Measurements from ENCODE around the gene TMEM203. TPM values are rescaled to one million over a fixed set of nuclear protein-coding genes. Genes with fewer than 3 reads are reported as not detected.

Gene TMEM203
- total RNA-seq, 2 donors from 2014 or later, result 35.7 to 43.5 TPM

DNA sequence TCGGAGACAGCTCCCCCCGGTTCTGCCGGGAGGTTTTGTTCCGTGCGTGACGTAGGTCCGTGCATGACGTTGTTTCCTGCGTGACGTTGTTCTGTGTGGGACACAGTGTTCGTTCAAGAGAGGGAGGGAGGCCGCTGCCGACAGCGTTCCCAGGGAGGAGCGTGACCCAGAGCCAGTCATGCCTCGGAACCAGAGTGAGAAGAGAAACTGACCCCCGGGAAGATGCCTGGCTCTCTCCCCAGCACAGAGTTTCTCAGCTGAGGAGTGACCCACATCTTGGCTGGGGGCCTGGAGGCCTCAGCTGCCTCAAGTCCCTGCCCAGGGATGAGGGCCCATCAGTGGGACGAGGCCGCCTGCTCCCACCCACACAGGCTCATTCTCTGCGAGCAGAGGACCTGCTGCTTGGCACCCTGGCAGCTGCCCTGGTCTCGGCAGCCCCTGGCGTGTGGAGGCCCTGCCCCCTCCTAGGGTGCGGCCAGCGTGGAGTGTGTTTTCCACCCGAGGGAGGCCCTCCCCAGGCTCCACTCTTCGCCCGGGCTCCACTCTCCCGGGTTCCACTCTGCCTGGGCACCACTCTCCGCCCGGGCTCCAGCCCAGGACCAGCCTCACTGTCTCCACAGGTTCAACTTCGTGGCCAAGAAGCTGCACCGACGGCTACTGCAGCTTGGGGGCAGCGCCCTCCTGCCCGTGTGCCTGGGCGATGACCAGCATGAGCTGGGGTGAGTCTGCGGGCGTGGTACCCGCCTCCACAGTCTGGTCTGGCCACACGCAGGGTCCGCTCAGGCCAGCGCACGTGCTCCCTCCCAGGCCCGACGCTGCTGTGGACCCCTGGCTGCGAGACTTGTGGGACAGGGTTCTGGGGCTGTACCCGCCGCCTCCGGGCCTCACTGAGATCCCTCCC, 8.0 kb upstream of the TMEM203 start:
- Histone ChIP-seq H3K36me3 (no peaks in the 10 kb centered on the region), H3K4me1 (no peaks in the 10 kb centered on the region), H3K27me3 (no peaks in the 10 kb centered on the region), H3K9ac (ENCODE audit: low read depth in 2 of 2, low read length in 2 of 2) (no peak overlapping the region), H3K27ac (no peak overlapping the region), H3K9me3 (no peaks in the 10 kb centered on the region), H3K4me3 (no peak overlapping the region)
- DNase-seq, result no peak
- intact Hi-C loops (cut with DNase I), result no loop called here
- TF ChIP-seq, protein P1, sequence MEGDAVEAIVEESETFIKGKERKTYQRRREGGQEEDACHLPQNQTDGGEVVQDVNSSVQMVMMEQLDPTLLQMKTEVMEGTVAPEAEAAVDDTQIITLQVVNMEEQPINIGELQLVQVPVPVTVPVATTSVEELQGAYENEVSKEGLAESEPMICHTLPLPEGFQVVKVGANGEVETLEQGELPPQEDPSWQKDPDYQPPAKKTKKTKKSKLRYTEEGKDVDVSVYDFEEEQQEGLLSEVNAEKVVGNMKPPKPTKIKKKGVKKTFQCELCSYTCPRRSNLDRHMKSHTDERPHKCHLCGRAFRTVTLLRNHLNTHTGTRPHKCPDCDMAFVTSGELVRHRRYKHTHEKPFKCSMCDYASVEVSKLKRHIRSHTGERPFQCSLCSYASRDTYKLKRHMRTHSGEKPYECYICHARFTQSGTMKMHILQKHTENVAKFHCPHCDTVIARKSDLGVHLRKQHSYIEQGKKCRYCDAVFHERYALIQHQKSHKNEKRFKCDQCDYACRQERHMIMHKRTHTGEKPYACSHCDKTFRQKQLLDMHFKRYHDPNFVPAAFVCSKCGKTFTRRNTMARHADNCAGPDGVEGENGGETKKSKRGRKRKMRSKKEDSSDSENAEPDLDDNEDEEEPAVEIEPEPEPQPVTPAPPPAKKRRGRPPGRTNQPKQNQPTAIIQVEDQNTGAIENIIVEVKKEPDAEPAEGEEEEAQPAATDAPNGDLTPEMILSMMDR (IDR thresholded peaks at IDR 0.05), result no peak

DNA sequence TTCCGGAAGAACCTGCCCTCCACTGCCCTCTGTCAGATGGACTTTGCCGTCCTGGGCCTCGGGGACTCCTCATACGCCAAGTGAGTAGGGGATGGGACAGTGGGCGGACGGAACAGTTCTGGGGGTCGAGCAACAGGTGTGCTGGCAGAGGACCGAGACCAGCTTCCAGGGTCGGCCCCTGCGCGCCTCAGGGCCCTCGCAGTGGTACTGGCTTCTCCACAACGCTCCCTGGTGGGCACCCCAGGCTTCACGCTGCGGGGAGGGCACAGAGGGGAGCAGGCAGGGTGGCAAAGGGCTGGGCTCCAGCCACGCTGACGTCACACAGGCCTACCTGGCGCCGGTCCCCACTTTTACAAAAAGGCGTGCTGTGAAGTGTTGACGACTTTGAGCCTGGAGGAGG, 7.1 kb upstream of the TMEM203 start:
- Histone ChIP-seq H3K27me3 (no peaks in the 10 kb centered on the region), H3K9ac (ENCODE audit: low read depth in 2 of 2, low read length in 2 of 2) (no peak overlapping the region), H3K27ac (no peak overlapping the region), H3K36me3 (no peaks in the 10 kb centered on the region), H3K9me3 (no peaks in the 10 kb centered on the region), H3K4me1 (no peaks in the 10 kb centered on the region), H3K4me3 (no peak overlapping the region)
- TF ChIP-seq, protein P1 (IDR thresholded peaks at IDR 0.05), result no peak
- intact Hi-C loops (cut with DNase I), result no loop called here
- DNase-seq, result no peak

DNA sequence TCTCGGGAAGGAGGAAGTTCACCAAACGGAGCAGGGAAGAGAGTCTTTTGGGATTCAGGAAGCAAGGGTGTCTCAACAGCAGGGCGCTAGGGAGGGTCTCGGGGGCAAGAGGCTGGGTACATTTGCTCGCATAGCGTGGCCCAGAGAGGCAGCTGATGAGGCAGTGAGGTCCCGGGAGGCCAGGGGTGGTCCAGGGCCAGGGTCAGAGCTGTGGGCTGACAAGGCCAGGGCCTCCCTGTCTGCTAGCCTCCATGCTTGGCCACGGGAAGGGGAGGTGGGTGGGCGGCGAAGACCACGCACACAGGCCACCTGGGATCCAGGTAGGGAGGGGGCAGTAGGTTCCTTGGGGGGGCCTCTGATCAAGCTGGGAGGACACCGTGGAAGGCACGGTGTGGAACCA, 6.1 kb upstream of the TMEM203 start:
- Histone ChIP-seq H3K27ac (no peak overlapping the region), H3K9me3 (no peaks in the 10 kb centered on the region), H3K9ac (ENCODE audit: low read depth in 2 of 2, low read length in 2 of 2) (no peak overlapping the region), H3K4me1 (peaks cover 2% of the 10 kb centered on the region), H3K27me3 (no peaks in the 10 kb centered on the region), H3K36me3 (no peaks in the 10 kb centered on the region), H3K4me3 (no peak overlapping the region)
- TF ChIP-seq, protein P1 (IDR thresholded peaks at IDR 0.05), result no peak
- DNase-seq, result no peak
- intact Hi-C loops (cut with DNase I), result no loop called here

DNA sequence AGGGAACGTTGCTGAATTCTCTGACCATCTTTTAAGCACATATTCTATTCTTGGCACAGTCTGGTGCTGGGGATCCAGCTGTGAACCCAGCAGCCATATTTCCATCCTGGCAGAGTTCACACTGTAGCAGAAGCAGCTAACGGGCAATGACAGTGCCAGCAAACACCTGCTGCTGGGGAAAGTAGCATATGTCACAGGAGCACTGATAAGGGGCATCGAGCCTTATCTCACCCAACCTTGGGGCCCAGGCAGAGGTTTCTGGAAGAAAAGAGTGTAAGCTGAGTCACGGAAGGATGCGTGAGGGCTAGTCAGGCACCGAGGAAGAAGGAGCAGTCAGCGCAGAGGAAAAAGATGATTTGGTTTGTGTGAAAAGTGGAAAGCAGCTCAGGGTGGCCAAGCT, 1.2 kb upstream of the TMEM203 start:
- no peak for DNase-seq
- intact Hi-C loops (cut with DNase I), result no loop called here
- Histone ChIP-seq H3K27me3 (no peaks in the 10 kb centered on the region), H3K4me3 (no peak overlapping the region), H3K9me3 (no peaks in the 10 kb centered on the region), H3K4me1 (peaks cover 20% of the 10 kb centered on the region), H3K27ac (no peak overlapping the region), H3K36me3 (no peaks in the 10 kb centered on the region), H3K9ac (ENCODE audit: low read depth in 2 of 2, low read length in 2 of 2) (no peak overlapping the region)
- TF ChIP-seq, protein P1 (IDR thresholded peaks at IDR 0.05), result no peak

DNA sequence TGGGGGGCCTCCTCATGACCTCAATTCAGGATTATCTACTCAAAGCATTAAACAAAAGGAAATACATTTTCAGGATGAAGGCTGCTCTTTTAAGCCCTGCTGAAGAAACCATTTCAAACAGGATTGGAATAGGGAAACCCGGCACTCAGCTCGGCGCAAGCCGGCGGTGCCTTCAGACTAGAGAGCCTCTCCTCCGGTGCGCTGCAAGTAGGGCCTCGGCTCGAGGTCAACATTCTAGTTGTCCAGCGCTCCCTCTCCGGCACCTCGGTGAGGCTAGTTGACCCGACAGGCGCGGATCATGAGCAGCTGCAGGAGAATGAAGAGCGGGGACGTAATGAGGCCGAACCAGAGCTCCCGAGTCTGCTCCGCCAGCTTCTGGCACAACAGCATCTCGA, 720 bp downstream of the TMEM203 start:
- peak overlapping the region; percentile 78 for H3K27ac ChIP-seq
- DNase-seq, result no peak
- H3K9ac ChIP-seq (ENCODE audit: low read depth in 2 of 2, low read length in 2 of 2), result peak overlapping the region; percentile 93 to 96
- H3K9me3 ChIP-seq, result no peaks in the 10 kb centered on the region
- intact Hi-C loops (cut with DNase I), result no loop called here
- H3K4me1 ChIP-seq, result peaks cover 24% of the 10 kb centered on the region
- no peaks in the 10 kb centered on the region for H3K36me3 ChIP-seq
- H3K27me3 ChIP-seq, result no peaks in the 10 kb centered on the region
- TF ChIP-seq, protein P1 (IDR thresholded peaks at IDR 0.05), result no peak
- peak overlapping the region; percentile 100 for H3K4me3 ChIP-seq
